HepG2 (cell line): Measurements from ENCODE around the gene RPS6KL1. TPM values are rescaled to one million over a fixed set of nuclear protein-coding genes. Genes with fewer than 3 reads are reported as not detected.
A peak's percentile ranks its signal among the peaks of the same experiment; 100 is the strongest.

Experiments used
- ARNT2 ChIP-seq: sonication (generic); formaldehyde crosslinking; IDR thresholded peaks from 2 replicates; pipeline ENCODE4 v1.8.0; 2022; ENCODE audit warnings: mild to moderate bottlenecking, low read depth, missing genetic modification reagents, moderate library complexity
- CEBPG ChIP-seq: IDR thresholded peaks from 2 replicates; pipeline ENCODE4 v1.6.1; 2016
- ETS1 ChIP-seq: sonication (generic); formaldehyde crosslinking; IDR thresholded peaks from 2 replicates; pipeline ENCODE4 v1.4.0; 2020; ENCODE audit warnings: missing genetic modification reagents
- FOXP1 ChIP-seq, 2 experiments: fragments of 450-650 bp in 1 of 2; IDR thresholded peaks; 2 replicates each; pipeline ENCODE4 v1.6.1; 2017 to 2018; ENCODE audit warnings: antibody characterized with exemption in 1 of 2
- HMG20A ChIP-seq: IDR thresholded peaks from 2 replicates; pipeline ENCODE4 v1.6.1; 2016; ENCODE audit warnings: borderline replicate concordance
- KLF9 ChIP-seq: IDR thresholded peaks from 2 replicates; pipeline ENCODE4 v1.6.1; 2016; ENCODE audit warnings: low read depth
- MAZ ChIP-seq, 2 experiments: sonication (generic) in 1 of 2; formaldehyde crosslinking in 1 of 2; IDR thresholded peaks; 2 replicates each; pipeline versions ENCODE4 v1.5.0 to v1.6.1; 2012 to 2020; ENCODE audit warnings: low read depth in 2 of 2, mild to moderate bottlenecking in 2 of 2, borderline replicate concordance in 1 of 2, improper control_type of control experiment in 1 of 2, low read length in 1 of 2, missing genetic modification reagents in 1 of 2, moderate library complexity in 1 of 2
- MYNN ChIP-seq: sonication (generic); formaldehyde crosslinking; IDR thresholded peaks from 2 replicates; pipeline ENCODE4 v1.4.0; 2020; ENCODE audit warnings: mild to moderate bottlenecking, low read depth, missing genetic modification reagents
- NFATC3 ChIP-seq: sonication (generic); formaldehyde crosslinking; IDR thresholded peaks from 2 replicates; pipeline ENCODE4 v1.5.1; 2020; ENCODE audit warnings: mild to moderate bottlenecking, missing genetic modification reagents
- NR1H2 ChIP-seq: sonication (generic); formaldehyde crosslinking; IDR thresholded peaks from 2 replicates; pipeline ENCODE4 v1.8.1; 2022; ENCODE audit warnings: low read depth, missing genetic modification reagents, borderline replicate concordance
- POGZ ChIP-seq: sonication (generic); formaldehyde crosslinking; IDR thresholded peaks from 2 replicates; pipeline ENCODE4 v1.4.0; 2020; ENCODE audit warnings: mild to moderate bottlenecking, missing genetic modification reagents
- POLR2G ChIP-seq: fragments of 200-400 bp; formaldehyde crosslinking; IDR thresholded peaks from 2 replicates; pipeline ENCODE4 v1.6.1; 2018; ENCODE audit warnings: mild to moderate bottlenecking, low read depth, low read length, moderate library complexity
- RBM39 ChIP-seq: fragments of 200-400 bp; formaldehyde crosslinking; IDR thresholded peaks from one replicate; pipeline ENCODE4 v1.6.1; 2018; ENCODE audit warnings: antibody characterized with exemption, mild to moderate bottlenecking, low read depth, low read length; ENCODE audit not compliant: poor library complexity, severe bottlenecking
- U2AF2 ChIP-seq: fragments of 200-400 bp; formaldehyde crosslinking; IDR thresholded peaks from 2 replicates; pipeline ENCODE4 v1.6.1; 2017; ENCODE audit warnings: low read depth, mild to moderate bottlenecking, low read length
- ZBTB33 ChIP-seq: sonication (generic); formaldehyde crosslinking; IDR thresholded peaks from 2 replicates; pipeline ENCODE4 v1.4.0; 2020; ENCODE audit warnings: missing genetic modification reagents
- ZFP82 ChIP-seq: sonication (generic); formaldehyde crosslinking; IDR thresholded peaks from 2 replicates; pipeline ENCODE4 v1.5.1; 2020; ENCODE audit warnings: mild to moderate bottlenecking, missing genetic modification reagents, borderline replicate concordance
- ZMYM2 ChIP-seq: sonication (generic); formaldehyde crosslinking; IDR thresholded peaks from 2 replicates; pipeline ENCODE4 v1.8.0; 2022; ENCODE audit warnings: mild to moderate bottlenecking, missing genetic modification reagents
- ZNF20 ChIP-seq: sonication (generic); formaldehyde crosslinking; IDR thresholded peaks from 2 replicates; pipeline ENCODE4 v1.4.0; 2020; ENCODE audit warnings: mild to moderate bottlenecking, moderate library complexity, missing genetic modification reagents
- ZNF225 ChIP-seq: sonication (generic); formaldehyde crosslinking; IDR thresholded peaks from 2 replicates; pipeline ENCODE4 v1.4.0; 2020; ENCODE audit warnings: mild to moderate bottlenecking, missing genetic modification reagents
- ZNF34 ChIP-seq: sonication (generic); formaldehyde crosslinking; IDR thresholded peaks from 2 replicates; pipeline ENCODE4 v1.4.0; 2020; ENCODE audit warnings: mild to moderate bottlenecking, missing genetic modification reagents, borderline replicate concordance
- ZNF567 ChIP-seq: sonication (generic); formaldehyde crosslinking; IDR thresholded peaks from 2 replicates; pipeline ENCODE4 v1.8.1; 2023; ENCODE audit warnings: mild to moderate bottlenecking, missing genetic modification reagents, borderline replicate concordance
- ZNF678 ChIP-seq: sonication (generic); formaldehyde crosslinking; IDR thresholded peaks from 2 replicates; pipeline ENCODE4 v1.4.0; 2020; ENCODE audit warnings: mild to moderate bottlenecking, missing genetic modification reagents
- ZNF761 ChIP-seq: sonication (generic); formaldehyde crosslinking; conservative IDR thresholded peaks from 2 replicates; pipeline ENCODE4 v1.4.0; 2020; ENCODE audit warnings: mild to moderate bottlenecking, missing genetic modification reagents
- ZSCAN31 ChIP-seq: sonication (generic); formaldehyde crosslinking; IDR thresholded peaks from 2 replicates; pipeline ENCODE4 v1.5.0; 2020; ENCODE audit warnings: low read depth, mild to moderate bottlenecking, missing genetic modification reagents
- polyA plus RNA-seq, 8 experiments: library from polyadenylated mRNA; depleted of rRNA in 3 of 8; stranded (reverse) in 7 of 8; unstranded in 1 of 8; fragments of >200 nt; fragmentation: Illumina TruSeq in 4 of 8; extraction: Trizol in 4 of 8; gene quantifications; 2 replicates each; pipeline versions ENCODE4 v1.2.1 to v1.2.3, GENCODE V29; 2011 to 2016; ENCODE audit warnings: low read depth in 4 of 8, missing spikeins in 1 of 8, mixed read lengths in 1 of 8; ENCODE audit not compliant: insufficient read depth in 1 of 8
- total RNA-seq, 5 experiments: library from RNA; depleted of rRNA; stranded (reverse); fragments of >200 nt; fragmentation: Illumina TruSeq; extraction: Trizol; gene quantifications; 2 replicates each; pipeline ENCODE4 v1.2.3, GENCODE V29; 2016; ENCODE audit warnings: low read depth in 1 of 5
- TF ChIP-seq, protein P1 (sequence below): sonication (generic); formaldehyde crosslinking; IDR thresholded peaks from 2 replicates; pipeline ENCODE4 v1.4.0; 2020; ENCODE audit warnings: missing genetic modification reagents
- TF ChIP-seq, protein P2 (sequence below): sonication (generic); formaldehyde crosslinking; IDR thresholded peaks from 2 replicates; pipeline ENCODE4 v1.5.0; 2020; ENCODE audit warnings: missing genetic modification reagents

RPS6KL1 gene
- total and polyA plus RNA-seq, 2 of the 13 experiments (the other 11 are each of a cell fraction or from before 2014, with no cell fraction given) = 6.5 to 11.5 TPM

- TF ChIP-seq NR1H2 = no peak
- no peak for TF ChIP-seq ZMYM2 (CRISPR knock-in tag)
- TF ChIP-seq ZNF225 (CRISPR knock-in tag) = no peak
- 0 out of 2 replicates have a peak, but pooled peaks have one; percentile 28 for TF ChIP-seq ZSCAN31 (CRISPR knock-in tag)
- TF ChIP-seq POGZ (CRISPR knock-in tag) = no peak
- no peak for TF ChIP-seq ETS1 (CRISPR knock-in tag)
- TF ChIP-seq CEBPG (CRISPR knock-in tag) = no peak
- no peak for TF ChIP-seq ZNF34 (CRISPR knock-in tag)
- TF ChIP-seq ZNF20 (CRISPR knock-in tag) = no peak
- no peak for TF ChIP-seq U2AF2
- TF ChIP-seq ZNF567 = no peak
- TF ChIP-seq ZFP82 (CRISPR knock-in tag) = no peak
- TF ChIP-seq, protein P1, sequence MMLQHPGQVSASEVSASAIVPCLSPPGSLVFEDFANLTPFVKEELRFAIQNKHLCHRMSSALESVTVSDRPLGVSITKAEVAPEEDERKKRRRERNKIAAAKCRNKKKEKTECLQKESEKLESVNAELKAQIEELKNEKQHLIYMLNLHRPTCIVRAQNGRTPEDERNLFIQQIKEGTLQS (CRISPR knock-in tag) = no peak
- no peak for TF ChIP-seq KLF9 (CRISPR knock-in tag)
- TF ChIP-seq POLR2G = no peak
- no peak for TF ChIP-seq HMG20A
- no peak for TF ChIP-seq MYNN (CRISPR knock-in tag)
- TF ChIP-seq ZNF678 (CRISPR knock-in tag) = no peak
- TF ChIP-seq ZBTB33 (CRISPR knock-in tag) = no peak
- no peak for TF ChIP-seq MAZ (IDR thresholded peaks at IDR 0.05; ENCODE audit: borderline replicate concordance, low read depth, low read length)
- TF ChIP-seq MAZ (CRISPR knock-in tag; IDR thresholded peaks at IDR 0.05; ENCODE audit: low read depth) = peak; percentile 53; the same call in 1 of the 2 replicates
- TF ChIP-seq ZNF761 (CRISPR knock-in tag) = no peak
- TF ChIP-seq, protein P2, sequence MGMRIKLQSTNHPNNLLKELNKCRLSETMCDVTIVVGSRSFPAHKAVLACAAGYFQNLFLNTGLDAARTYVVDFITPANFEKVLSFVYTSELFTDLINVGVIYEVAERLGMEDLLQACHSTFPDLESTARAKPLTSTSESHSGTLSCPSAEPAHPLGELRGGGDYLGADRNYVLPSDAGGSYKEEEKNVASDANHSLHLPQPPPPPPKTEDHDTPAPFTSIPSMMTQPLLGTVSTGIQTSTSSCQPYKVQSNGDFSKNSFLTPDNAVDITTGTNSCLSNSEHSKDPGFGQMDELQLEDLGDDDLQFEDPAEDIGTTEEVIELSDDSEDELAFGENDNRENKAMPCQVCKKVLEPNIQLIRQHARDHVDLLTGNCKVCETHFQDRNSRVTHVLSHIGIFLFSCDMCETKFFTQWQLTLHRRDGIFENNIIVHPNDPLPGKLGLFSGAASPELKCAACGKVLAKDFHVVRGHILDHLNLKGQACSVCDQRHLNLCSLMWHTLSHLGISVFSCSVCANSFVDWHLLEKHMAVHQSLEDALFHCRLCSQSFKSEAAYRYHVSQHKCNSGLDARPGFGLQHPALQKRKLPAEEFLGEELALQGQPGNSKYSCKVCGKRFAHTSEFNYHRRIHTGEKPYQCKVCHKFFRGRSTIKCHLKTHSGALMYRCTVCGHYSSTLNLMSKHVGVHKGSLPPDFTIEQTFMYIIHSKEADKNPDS (CRISPR knock-in tag) = no peak
- no peak for TF ChIP-seq FOXP1 (IDR thresholded peaks at IDR 0.05)
- TF ChIP-seq FOXP1 (CRISPR knock-in tag; IDR thresholded peaks at IDR 0.05) = no peak
- no peak for TF ChIP-seq RBM39
- no peak for TF ChIP-seq ARNT2 (CRISPR knock-in tag)
- TF ChIP-seq NFATC3 (CRISPR knock-in tag) = no peak
Observed at GRCh38 chr14:74954232-74954946, 31.3 kb upstream of the RPS6KL1 start (continued).
